ENCODE data around the gene GADD45G.

DNA sequence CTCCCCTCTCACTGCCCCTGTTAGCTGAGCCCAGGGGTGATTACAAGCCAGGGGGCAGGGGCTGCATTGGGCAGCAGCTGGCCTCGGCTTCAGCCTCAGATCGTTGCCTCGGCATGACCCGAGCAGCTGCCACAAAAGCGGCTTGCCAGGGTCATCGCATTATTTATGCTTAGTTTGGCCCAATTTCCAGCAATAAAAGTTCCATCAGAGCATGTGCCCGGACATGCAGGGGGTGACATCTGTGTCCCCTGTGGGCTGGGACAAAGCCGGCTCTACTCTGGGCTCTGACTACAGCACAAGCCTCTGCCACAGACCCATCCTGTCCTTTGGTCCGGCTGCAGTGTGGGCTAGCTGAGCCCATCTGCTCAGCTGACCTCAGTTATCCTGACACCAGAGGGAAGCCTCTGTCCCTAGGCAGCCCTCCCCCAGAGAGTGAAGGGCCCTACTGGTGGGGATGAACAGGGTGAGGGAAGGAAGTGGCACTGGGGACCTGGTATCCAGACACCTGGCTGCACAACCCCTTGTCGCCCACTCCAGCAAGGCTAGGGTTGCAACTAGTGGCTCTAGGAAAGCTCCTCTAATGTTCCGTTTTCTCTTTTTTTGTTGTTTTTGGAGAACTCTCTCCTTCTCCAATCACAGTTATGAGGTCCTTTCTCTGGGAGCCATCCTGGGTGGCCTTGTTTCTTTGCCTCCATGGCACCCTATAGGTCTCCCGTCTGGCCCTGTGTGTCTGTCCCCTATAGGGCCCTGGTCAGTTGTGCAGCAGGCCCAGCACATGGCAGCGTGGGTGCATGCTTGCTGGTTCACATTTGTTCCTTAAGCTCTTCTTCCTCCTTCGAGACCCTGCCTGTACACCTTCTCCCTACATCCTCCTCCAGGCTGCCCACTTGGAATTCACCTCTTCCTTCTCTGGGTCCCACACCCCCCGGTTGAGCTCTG lies 13.3 kb upstream of the GADD45G start:
- TF ChIP-seq ZFP30 (CRISPR knock-in tag; IDR thresholded peaks at IDR 0.05) = no peak
- TF ChIP-seq OSR1 (CRISPR knock-in tag; IDR thresholded peaks at IDR 0.05) = no peak
- TF ChIP-seq, protein P1, sequence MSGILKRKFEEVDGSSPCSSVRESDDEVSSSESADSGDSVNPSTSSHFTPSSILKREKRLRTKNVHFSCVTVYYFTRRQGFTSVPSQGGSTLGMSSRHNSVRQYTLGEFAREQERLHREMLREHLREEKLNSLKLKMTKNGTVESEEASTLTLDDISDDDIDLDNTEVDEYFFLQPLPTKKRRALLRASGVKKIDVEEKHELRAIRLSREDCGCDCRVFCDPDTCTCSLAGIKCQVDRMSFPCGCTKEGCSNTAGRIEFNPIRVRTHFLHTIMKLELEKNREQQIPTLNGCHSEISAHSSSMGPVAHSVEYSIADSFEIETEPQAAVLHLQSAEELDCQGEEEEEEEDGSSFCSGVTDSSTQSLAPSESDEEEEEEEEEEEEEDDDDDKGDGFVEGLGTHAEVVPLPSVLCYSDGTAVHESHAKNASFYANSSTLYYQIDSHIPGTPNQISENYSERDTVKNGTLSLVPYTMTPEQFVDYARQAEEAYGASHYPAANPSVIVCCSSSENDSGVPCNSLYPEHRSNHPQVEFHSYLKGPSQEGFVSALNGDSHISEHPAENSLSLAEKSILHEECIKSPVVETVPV (CRISPR knock-in tag; IDR thresholded peaks at IDR 0.05) = no peak
- no peak for TF ChIP-seq ISL1 (CRISPR knock-in tag; IDR thresholded peaks at IDR 0.05)
- TF ChIP-seq, protein P2, sequence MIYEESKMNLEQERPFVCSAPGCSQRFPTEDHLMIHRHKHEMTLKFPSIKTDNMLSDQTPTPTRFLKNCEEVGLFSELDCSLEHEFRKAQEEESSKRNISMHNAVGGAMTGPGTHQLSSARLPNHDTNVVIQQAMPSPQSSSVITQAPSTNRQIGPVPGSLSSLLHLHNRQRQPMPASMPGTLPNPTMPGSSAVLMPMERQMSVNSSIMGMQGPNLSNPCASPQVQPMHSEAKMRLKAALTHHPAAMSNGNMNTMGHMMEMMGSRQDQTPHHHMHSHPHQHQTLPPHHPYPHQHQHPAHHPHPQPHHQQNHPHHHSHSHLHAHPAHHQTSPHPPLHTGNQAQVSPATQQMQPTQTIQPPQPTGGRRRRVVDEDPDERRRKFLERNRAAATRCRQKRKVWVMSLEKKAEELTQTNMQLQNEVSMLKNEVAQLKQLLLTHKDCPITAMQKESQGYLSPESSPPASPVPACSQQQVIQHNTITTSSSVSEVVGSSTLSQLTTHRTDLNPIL (CRISPR knock-in tag; IDR thresholded peaks at IDR 0.05; ENCODE audit: low read depth) = no peak
- TF ChIP-seq ARNTL (CRISPR knock-in tag; IDR thresholded peaks at IDR 0.05; ENCODE audit: borderline replicate concordance, low read depth) = no peak
- no peak for TF ChIP-seq ZFP3 (CRISPR knock-in tag; IDR thresholded peaks at IDR 0.05)
- TF ChIP-seq GLIS3 (CRISPR knock-in tag; IDR thresholded peaks at IDR 0.05) = no peak
- TF ChIP-seq, protein P3, sequence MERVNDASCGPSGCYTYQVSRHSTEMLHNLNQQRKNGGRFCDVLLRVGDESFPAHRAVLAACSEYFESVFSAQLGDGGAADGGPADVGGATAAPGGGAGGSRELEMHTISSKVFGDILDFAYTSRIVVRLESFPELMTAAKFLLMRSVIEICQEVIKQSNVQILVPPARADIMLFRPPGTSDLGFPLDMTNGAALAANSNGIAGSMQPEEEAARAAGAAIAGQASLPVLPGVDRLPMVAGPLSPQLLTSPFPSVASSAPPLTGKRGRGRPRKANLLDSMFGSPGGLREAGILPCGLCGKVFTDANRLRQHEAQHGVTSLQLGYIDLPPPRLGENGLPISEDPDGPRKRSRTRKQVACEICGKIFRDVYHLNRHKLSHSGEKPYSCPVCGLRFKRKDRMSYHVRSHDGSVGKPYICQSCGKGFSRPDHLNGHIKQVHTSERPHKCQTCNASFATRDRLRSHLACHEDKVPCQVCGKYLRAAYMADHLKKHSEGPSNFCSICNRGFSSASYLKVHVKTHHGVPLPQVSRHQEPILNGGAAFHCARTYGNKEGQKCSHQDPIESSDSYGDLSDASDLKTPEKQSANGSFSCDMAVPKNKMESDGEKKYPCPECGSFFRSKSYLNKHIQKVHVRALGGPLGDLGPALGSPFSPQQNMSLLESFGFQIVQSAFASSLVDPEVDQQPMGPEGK (CRISPR knock-in tag; IDR thresholded peaks at IDR 0.05; ENCODE audit: borderline replicate concordance) = no peak
- no peak for TF ChIP-seq ZC3H10 (CRISPR knock-in tag; IDR thresholded peaks at IDR 0.05)
- TF ChIP-seq, protein P4, sequence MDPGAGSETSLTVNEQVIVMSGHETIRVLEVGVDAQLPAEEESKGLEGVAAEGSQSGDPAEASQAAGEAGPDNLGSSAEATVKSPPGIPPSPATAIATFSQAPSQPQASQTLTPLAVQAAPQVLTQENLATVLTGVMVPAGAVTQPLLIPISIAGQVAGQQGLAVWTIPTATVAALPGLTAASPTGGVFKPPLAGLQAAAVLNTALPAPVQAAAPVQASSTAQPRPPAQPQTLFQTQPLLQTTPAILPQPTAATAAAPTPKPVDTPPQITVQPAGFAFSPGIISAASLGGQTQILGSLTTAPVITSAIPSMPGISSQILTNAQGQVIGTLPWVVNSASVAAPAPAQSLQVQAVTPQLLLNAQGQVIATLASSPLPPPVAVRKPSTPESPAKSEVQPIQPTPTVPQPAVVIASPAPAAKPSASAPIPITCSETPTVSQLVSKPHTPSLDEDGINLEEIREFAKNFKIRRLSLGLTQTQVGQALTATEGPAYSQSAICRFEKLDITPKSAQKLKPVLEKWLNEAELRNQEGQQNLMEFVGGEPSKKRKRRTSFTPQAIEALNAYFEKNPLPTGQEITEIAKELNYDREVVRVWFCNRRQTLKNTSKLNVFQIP (CRISPR knock-in tag; IDR thresholded peaks at IDR 0.05; ENCODE audit: borderline replicate concordance, low read depth) = no peak

All from SK-N-SH treated with all-trans-retinoic acid at 6 μM for 48 hours (cell line).